Transverse colon (tissue), 3 donors: ENCODE data around the gene FYCO1.

Source experiments
- CTCF ChIP-seq, 5 experiments: fragments of 200-600 bp in 3 of 5; fragments of 450-650 bp in 2 of 5; sonication (generic) in 3 of 5; IDR thresholded peaks; 1 replicate in 2 of 5; 2 replicates in 3 of 5; pipeline ENCODE4 v1.5.1; 2016 to 2017; ENCODE audit warnings: antibody characterized with exemption in 5 of 5, inconsistent platforms in 3 of 5, mild to moderate bottlenecking in 2 of 5, moderate library complexity in 1 of 5
- POLR2A ChIP-seq: fragments of 450-650 bp; IDR thresholded peaks from one replicate; pipeline ENCODE4 v1.6.1; 2016; ENCODE audit warnings: antibody characterized with exemption, mild to moderate bottlenecking, moderate library complexity

GRCh38 chr3:45952456-45952855 is 43.2 kb downstream of the FYCO1 start:
- TF ChIP-seq CTCF (IDR thresholded peaks at IDR 0.05) (no peak), POLR2A (no peak)
